HG03159 (cell line): Measurements from ENCODE around the gene OCLN.
A peak's percentile ranks its signal among the peaks of the same experiment; 100 is the strongest.
"Not testable (repeated sequence)": the region's sequence is repeated elsewhere in the genome, so short reads cannot be mapped to it uniquely, and the experiment has no call there.

Experiments used
- ATAC-seq: cut with Tn5 transposase; IDR thresholded peaks from one replicate; pipeline ENCODE4 v1.9.1; 2021; ENCODE audit warnings: mild to moderate bottlenecking, moderate library complexity; ENCODE audit not compliant: unreplicated experiment

OCLN gene, protein sequence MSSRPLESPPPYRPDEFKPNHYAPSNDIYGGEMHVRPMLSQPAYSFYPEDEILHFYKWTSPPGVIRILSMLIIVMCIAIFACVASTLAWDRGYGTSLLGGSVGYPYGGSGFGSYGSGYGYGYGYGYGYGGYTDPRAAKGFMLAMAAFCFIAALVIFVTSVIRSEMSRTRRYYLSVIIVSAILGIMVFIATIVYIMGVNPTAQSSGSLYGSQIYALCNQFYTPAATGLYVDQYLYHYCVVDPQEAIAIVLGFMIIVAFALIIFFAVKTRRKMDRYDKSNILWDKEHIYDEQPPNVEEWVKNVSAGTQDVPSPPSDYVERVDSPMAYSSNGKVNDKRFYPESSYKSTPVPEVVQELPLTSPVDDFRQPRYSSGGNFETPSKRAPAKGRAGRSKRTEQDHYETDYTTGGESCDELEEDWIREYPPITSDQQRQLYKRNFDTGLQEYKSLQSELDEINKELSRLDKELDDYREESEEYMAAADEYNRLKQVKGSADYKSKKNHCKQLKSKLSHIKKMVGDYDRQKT

DNA sequence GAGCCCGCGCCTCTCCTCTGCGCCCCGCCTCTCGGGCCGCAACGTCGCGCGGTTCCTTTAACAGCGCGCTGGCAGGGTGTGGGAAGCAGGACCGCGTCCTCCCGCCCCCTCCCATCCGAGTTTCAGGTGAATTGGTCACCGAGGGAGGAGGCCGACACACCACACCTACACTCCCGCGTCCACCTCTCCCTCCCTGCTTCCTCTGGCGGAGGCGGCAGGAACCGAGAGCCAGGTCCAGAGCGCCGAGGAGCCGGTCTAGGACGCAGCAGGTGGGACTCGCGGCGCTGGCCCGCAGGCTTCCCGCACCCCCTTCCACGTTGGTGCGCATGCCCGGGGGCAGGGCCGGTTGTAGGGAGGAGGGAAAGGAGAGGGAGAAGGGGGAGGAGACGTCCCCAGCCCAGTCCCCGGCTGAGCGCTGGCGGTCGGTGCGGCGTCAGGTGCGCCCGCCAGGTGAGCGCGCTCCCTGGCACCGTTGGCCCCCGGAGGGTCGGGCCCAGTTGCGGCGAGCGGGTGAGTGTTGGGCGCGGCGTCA, at the start of gene OCLN:
Gene OCLN, plus strand, starts transcription at position 400 of the 532 bp plus-strand sequence. CDS start 11,455 bp downstream, outside the sequence.
- peak; percentile 54 for ATAC-seq

GRCh38 chr5:69444127-69444754, 48.3 kb upstream of the OCLN start:
- no peak for ATAC-seq

DNA sequence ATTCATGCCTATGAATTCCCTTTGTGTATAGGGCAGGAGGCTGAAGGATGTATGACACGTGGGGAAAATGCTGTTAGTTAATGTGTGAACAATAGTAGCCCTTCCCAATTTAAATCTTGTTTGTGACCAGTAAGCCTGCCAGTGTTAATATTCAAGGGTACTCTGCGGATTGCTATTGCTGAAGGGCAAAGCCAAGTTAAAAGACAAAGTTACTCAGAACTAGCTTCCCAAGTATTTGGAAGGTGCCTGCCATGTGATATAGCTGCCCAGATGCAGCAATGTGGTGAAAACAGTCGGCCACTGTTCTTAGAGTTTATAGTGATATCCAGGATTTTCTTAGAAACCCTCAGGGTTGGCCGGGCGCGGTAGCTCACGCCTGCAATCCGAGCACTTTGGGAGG, 43.1 kb upstream of the OCLN start:
- no peak for ATAC-seq

DNA sequence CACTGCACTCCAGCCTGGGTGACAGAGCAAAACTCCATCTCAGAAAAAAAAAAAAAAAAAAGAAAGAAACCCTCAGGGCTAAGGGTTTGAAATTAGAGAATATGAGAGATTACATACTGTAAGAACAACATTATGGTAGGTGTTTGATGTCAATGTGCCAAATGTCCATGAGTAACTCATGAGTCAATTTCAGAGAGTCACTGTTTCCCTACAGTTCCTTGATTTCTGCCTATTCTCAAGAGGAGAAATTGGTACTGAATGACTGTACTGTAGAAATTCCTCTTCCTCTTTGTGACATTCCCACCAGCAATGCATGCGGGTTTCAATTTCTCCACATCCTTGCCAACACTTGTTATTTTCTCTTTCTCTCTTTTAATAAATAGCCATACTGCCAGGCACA, 42.5 kb upstream of the OCLN start:
- ATAC-seq, result no peak

DNA sequence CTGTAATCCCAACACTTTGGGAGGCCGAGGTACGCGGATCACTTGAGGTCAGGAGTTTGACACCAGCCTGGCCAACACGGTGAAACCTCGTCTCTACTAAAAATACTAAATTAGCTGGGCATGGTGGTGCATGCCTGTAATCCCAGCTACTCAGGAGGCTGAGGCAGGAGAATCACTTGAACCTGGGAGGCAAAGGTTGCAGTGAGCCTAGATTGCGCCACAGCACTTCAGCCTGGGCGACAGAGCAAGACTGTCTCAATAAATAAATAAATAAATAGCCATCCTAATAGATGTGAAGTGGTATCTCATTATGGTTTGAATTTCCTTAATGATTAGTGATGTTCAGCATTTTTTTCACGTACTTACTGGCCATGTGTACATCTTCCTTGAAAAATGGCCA, 42.1 kb upstream of the OCLN start:
- ATAC-seq, result not testable (repeated sequence)

DNA sequence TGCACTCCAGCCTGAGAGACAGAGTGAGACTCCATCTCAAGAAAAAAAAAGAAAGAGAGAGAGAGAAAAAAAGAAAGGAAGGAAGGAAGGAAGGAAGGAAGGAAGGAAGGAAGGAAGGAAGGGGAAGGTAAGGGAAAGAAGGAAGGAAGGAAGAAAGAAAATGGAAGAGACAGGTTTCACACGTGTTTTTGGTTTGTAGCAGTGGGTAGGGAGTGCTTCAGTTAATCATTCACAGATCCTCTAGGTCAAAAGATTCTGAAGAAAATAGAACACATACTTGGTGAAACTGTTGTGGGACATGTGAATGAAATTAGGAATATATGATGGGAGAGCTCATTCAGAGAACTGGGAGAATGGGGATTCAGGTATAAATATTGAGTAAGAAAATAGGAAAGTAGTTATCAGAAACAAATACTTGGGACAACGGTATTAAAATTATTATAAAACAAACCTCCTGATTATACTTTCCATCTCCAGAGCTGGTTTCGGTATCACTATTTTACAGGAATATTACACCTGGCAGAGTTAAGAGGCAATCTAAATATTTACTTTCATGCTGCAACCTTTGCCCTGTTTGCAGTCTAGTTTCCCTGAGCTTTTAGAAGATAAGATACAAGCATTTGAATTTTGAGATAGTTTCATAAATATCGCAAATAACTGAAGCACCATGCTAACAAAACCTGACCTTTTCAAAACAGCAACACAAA, 40.5 kb upstream of the OCLN start:
- ATAC-seq, result no peak

GRCh38 chr5:69453487-69453886, 39.1 kb upstream of the OCLN start:
- not testable (repeated sequence) for ATAC-seq

GRCh38 chr5:69454460-69455249, 37.9 kb upstream of the OCLN start:
- ATAC-seq, result no peak

GRCh38 chr5:69455428-69455988, 37.1 kb upstream of the OCLN start:
- ATAC-seq, result not testable (repeated sequence)

DNA sequence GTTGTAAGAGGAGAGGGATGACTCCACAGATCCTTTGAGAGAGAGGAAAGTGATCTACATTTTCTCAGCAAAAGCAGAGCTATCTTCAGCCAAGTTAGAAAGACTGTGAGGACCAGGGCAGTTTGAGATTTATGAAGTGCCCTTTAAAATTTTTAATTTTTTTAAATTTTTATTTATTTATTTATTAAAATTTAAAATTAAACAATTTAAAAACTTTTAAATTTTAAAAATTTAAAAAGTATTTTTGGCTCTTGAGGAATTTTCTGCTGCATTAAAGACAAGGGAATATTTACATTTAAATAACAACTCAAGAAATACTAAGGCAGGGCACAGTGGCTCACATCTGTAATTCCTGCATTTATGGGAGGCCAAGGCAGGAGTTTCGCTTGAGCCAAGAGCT, 30.4 kb upstream of the OCLN start:
- no peak for ATAC-seq

- ATAC-seq, result not testable (repeated sequence)
Measured at GRCh38 chr5:69466375-69466774, 26.2 kb upstream of the OCLN start.

- ATAC-seq, result peak; percentile 91
Measured at GRCh38 chr5:69467442-69468225, 25.0 kb upstream of the OCLN start.

GRCh38 chr5:69468631-69469030, 24.0 kb upstream of the OCLN start:
- no peak for ATAC-seq

- ATAC-seq, result not testable (repeated sequence)
Measured at GRCh38 chr5:69471516-69471915, 21.1 kb upstream of the OCLN start.

GRCh38 chr5:69472535-69473143, 20.0 kb upstream of the OCLN start:
- not testable (repeated sequence) for ATAC-seq

DNA sequence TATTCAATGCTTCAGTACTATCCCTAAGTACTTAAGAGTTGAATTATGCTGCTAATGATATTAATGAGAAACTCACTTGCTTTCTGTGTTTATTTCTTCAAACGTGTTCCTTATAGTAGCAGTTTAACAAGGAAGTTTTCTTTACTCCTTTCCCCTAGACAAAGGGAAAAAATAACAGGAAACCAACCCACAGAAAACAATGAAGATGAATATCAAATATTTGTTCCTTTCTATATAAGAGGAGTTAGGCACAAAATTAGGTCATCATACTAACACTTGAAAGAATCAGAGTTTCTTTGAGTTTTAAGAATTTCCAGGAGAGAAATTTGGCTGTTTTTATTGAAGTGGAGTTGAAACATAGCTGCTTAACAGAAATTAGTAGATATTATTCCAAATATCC, 15.4 kb upstream of the OCLN start:
- ATAC-seq, result no peak

- not testable (repeated sequence) for ATAC-seq
Measured at GRCh38 chr5:69478296-69478695, 14.3 kb upstream of the OCLN start.

GRCh38 chr5:69484891-69485290, 7.7 kb upstream of the OCLN start:
- no peak for ATAC-seq

DNA sequence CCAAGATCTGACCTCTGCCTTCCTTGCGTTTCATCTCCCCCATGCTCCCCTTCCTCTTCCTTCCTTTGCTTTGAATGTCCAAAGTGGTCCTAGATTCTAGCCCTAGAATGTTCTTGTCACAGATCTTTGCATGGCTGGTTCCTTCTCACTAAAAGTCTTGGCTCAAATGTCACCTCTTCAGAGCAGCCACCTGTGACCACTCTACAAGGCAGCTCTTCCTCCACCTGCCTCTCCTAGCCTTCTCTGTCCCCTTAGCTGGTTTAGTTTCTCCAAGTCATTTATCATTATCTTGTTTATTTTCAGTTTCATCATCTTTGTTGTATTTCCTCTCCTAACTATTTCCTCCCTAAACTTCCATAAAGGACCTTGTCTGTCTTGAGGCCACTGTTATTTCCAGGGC, 7.1 kb upstream of the OCLN start:
- ATAC-seq, result no peak
